ENCODE data around the gene ZDHHC12. TPM values are rescaled to one million over a fixed set of nuclear protein-coding genes. Genes with fewer than 3 reads are reported as not detected.

The ZDHHC12 gene
- total RNA-seq, 1 donor from 2014 or later = 40.0 TPM

GRCh38 chr9:128720841-128721486, 3.0 kb downstream of the ZDHHC12 start:
- ATAC-seq (ENCODE audit: low read depth) (no peak), DNase-seq (no peak)
- no peaks in the 10 kb centered on the region for H3K27me3 Mint-ChIP-seq
- peaks cover 28% of the 10 kb centered on the region for H3K4me1 Mint-ChIP-seq
- ChIA-PET POLR2A (no interaction called here), CTCF (no interaction called here)
- peak overlapping the region; percentile 35 for H3K27ac Mint-ChIP-seq
- no peak overlapping the region for H3K4me3 Mint-ChIP-seq
- peaks cover 31% of the 10 kb centered on the region for H3K36me3 Mint-ChIP-seq (ENCODE audit: low read depth)
- no peaks in the 10 kb centered on the region for H3K9me3 Mint-ChIP-seq
- intact Hi-C loops (cut with micrococcal nuclease) = no loop called here
- no peak for TF ChIP-seq CTCF (IDR thresholded peaks at IDR 0.05)

- Mint-ChIP-seq H3K27me3 (no peaks in the 10 kb centered on the region), H3K36me3 (ENCODE audit: low read depth) (peaks cover 31% of the 10 kb centered on the region), H3K9me3 (no peaks in the 10 kb centered on the region), H3K4me1 (peaks cover 26% of the 10 kb centered on the region), H3K27ac (no peak overlapping the region), H3K4me3 (no peak overlapping the region)
- no peak for ATAC-seq (ENCODE audit: low read depth)
- ChIA-PET POLR2A (no interaction called here), CTCF (no interaction called here)
- TF ChIP-seq CTCF (IDR thresholded peaks at IDR 0.05) = no peak
- intact Hi-C loops (cut with micrococcal nuclease) = no loop called here
- no peak for DNase-seq
Measured at GRCh38 chr9:128719919-128720605, 3.9 kb downstream of the ZDHHC12 start.

DNA sequence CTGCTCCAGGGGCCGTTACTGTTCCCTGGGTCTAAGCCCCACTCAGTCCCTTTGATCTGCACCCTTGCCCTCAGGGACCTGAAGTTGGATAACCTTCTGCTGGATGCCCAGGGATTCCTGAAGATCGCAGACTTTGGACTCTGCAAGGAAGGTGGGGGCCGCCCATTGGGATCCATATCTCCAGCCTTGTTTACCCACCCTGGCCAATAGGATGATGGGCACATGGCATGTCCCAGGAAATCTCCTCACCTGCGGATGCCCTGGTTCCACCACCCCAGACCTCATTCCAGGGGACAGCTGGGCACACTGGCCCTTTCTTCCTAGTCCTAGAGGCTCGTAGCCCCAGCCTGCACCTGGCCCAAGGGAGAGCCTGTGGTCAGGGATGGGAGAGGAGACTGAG, 5.5 kb downstream of the ZDHHC12 start:
- Mint-ChIP-seq H3K36me3 (ENCODE audit: low read depth) (peaks cover 28% of the 10 kb centered on the region), H3K4me1 (peaks cover 14% of the 10 kb centered on the region), H3K9me3 (no peaks in the 10 kb centered on the region), H3K27ac (no peak overlapping the region), H3K4me3 (no peak overlapping the region), H3K27me3 (no peaks in the 10 kb centered on the region)
- ATAC-seq (ENCODE audit: low read depth) = no peak
- no peak for DNase-seq
- intact Hi-C loops (cut with micrococcal nuclease) = no loop called here
- no peak for TF ChIP-seq CTCF (IDR thresholded peaks at IDR 0.05)
- CTCF ChIA-PET = no interaction called here
- POLR2A ChIA-PET = interaction anchor here (0.7 kb wide), 1 partner anchor 29 kb away, joined by 6 read pairs; no protein-coding TSS in a partner anchor

DNA sequence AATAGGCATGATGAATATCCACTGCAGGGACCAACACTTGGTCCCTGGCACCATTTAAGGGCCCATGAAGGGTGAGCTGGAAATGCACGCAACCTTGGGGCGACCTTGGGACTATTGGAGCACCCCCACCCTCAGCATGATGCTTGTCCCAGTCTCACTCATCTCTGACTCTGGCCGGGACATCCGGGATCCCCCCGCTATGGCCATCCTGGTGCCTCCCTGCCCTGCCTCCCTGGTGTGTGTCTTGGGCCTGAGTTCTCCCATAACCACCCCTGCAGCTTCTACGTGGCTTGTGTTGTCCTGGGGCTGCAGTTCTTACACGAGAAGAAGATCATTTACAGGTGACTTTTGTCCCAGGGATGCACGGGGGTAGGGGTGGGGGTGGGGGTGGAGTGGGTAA, 5.9 kb downstream of the ZDHHC12 start:
- peaks cover 28% of the 10 kb centered on the region for H3K36me3 Mint-ChIP-seq (ENCODE audit: low read depth)
- no peak overlapping the region for H3K4me3 Mint-ChIP-seq
- H3K27ac Mint-ChIP-seq = no peak overlapping the region
- peaks cover 9% of the 10 kb centered on the region for H3K4me1 Mint-ChIP-seq
- no peaks in the 10 kb centered on the region for H3K27me3 Mint-ChIP-seq
- H3K9me3 Mint-ChIP-seq = no peaks in the 10 kb centered on the region
- ChIA-PET CTCF (no interaction called here), POLR2A (interaction anchor here (0.6 to 1.0 kb wide), 4 partner anchors 20 to 293 kb away, joined by 5 to 7 read pairs (median 6); no protein-coding TSS in a partner anchor)
- intact Hi-C loops (cut with micrococcal nuclease) = no loop called here
- ATAC-seq (ENCODE audit: low read depth) (peak; percentile 11), DNase-seq (no peak)
- no peak for TF ChIP-seq CTCF (IDR thresholded peaks at IDR 0.05)

GRCh38 chr9:128716581-128717254, 7.2 kb downstream of the ZDHHC12 start:
- H3K4me1 Mint-ChIP-seq = no peaks in the 10 kb centered on the region
- peaks cover 19% of the 10 kb centered on the region for H3K36me3 Mint-ChIP-seq (ENCODE audit: low read depth)
- H3K4me3 Mint-ChIP-seq = no peak overlapping the region
- no peak for TF ChIP-seq CTCF (IDR thresholded peaks at IDR 0.05)
- ATAC-seq (ENCODE audit: low read depth) (no peak), DNase-seq (no peak)
- H3K27me3 Mint-ChIP-seq = no peaks in the 10 kb centered on the region
- H3K9me3 Mint-ChIP-seq = no peaks in the 10 kb centered on the region
- intact Hi-C loops (cut with micrococcal nuclease) = no loop called here
- ChIA-PET CTCF (no interaction called here), POLR2A (no interaction called here)
- no peak overlapping the region for H3K27ac Mint-ChIP-seq

Data from activated B cell treated with CpG ODN at 0.5 μM for 24 hours (primary cell).